ENCODE measurements around the gene IL6ST. TPM values are rescaled to one million over a fixed set of nuclear protein-coding genes. Genes with fewer than 3 reads are reported as not detected.
"Not testable (repeated sequence)": the region's sequence is repeated elsewhere in the genome, so short reads cannot be mapped to it uniquely, and the experiment has no call there.

Gene IL6ST
- total RNA-seq (100 to 1,000 TPM; 113 to 330 (median 129) TPM), total RNA-seq (175 to 801 (median 448) reads per million in 29 experiments)
- 129 TPM for total RNA-seq (2013)

DNA sequence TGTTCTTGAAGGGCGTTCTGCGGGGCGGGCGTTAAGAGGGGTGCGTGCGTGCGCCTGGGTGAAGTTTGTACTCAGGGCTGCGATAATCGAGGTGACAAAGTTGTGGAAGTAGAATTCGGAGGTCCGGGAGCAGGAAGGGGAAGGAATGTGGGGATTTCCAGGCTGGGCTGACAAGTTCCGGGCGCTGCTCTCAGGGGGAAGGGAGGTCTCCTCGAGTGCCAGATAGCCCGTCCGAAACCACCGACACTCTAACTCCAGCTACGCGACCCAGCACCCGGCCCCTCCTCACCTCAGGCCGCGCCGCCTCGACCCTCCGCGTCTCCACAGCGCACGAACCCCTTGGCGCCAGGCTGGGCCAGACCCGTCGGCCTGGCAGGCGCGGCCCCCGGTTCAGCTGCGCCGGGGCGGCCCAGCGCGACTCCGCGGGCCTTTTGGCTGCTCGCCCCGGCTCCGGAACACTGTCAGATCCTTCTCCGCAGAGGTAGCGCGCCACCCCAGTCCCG, at the start of gene IL6ST:
TSS of gene IL6ST (minus strand) at position 469 of the 503 bp plus-strand sequence. CDS start 18,685 bp downstream, outside the sequence.
- no peaks in the 10 kb centered on the region for H3K27me3 Mint-ChIP-seq
- DNase-seq (peak in 31 of 35 experiments; percentile 19 to 75 (median 37)), ATAC-seq (replicated peaks in 1 of 4) (peak; percentile 34 to 41 (median 38))
- H3K27ac Mint-ChIP-seq = peak within 1 kb of the TSS; percentile 97 to 100
- H3K9me3 ChIP-seq = no peaks in the 10 kb centered on the region
- H3K27me3 ChIP-seq (replicated peaks in 1 of 2; ENCODE audit: control insufficient read depth in 2 of 2, extremely low read depth in 1 of 2, insufficient read depth in 2 of 2, low read length in 1 of 2) = no peaks in the 10 kb centered on the region
- peak within 1 kb of the TSS; percentile 88 to 99 for H3K4me3 ChIP-seq (ENCODE audit: control insufficient read depth in 1 of 2, extremely low read depth in 1 of 2, low read length in 1 of 2)
- no peaks in the 10 kb centered on the region for H3K9me3 Mint-ChIP-seq
- H3K27ac ChIP-seq (ENCODE audit: low read length) = peak within 1 kb of the TSS; percentile 88
- H3K36me3 ChIP-seq (ENCODE audit: control insufficient read depth in 2 of 2, extremely low read depth in 1 of 2, insufficient read depth in 1 of 2, low read length in 1 of 2) = no peaks in the 10 kb centered on the region
- POLR2A ChIA-PET = interaction anchor here (0.6 to 1.9 kb wide), 6 partner anchors 18 to 1196 kb away, joined by 3 to 9 read pairs (median 8); no protein-coding TSS in a partner anchor
- H3K4me1 ChIP-seq (ENCODE audit: control insufficient read depth in 1 of 2, extremely low read depth in 1 of 2, insufficient read depth in 2 of 2, low read length in 2 of 2) = peaks cover 16 to 34% of the 10 kb centered on the region in 2 experiments
- H3K4me3 Mint-ChIP-seq = peak within 1 kb of the TSS; percentile 93 to 99 (median 95)
- WGBS (ENCODE audit: insufficient coverage) = 0% methylated on average over 34 of the region's 48 CpGs
- H3K36me3 Mint-ChIP-seq = peaks cover 11% of the 10 kb centered on the region
- peaks cover 55 to 63% (median 59%) of the 10 kb centered on the region in 3 donors for H3K4me1 Mint-ChIP-seq
- CTCF ChIA-PET = interaction anchor here in 1 of 2 donors (0.9 kb wide), 1 partner anchor 12 kb away, joined by 3 read pairs; no protein-coding TSS in a partner anchor

DNA sequence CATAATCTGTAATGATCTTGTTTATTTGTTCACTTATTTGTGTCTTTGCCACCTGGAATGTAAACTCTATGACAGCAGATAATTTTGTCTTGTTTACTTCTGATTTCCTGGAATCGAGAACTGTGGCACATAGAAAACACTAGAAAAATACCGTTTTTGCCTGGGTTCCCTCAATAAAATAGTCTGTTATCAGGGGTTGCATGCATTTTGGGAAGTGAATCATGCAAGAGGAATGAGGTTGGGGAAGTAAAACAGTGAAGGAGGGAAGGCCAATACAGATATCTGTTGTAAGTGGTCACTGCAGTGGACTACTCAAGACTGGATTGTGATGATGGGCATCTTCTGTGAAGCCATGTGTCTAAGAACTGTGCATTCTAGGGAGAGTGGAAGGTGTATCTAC, 45.2 kb upstream of the IL6ST start:
- H3K27me3 Mint-ChIP-seq = no peaks in the 10 kb centered on the region
- H3K4me3 Mint-ChIP-seq = no peak overlapping the region
- no peak for DNase-seq
- H3K36me3 ChIP-seq (ENCODE audit: control insufficient read depth in 2 of 2, extremely low read depth in 1 of 2, insufficient read depth in 1 of 2, low read length in 1 of 2) = no peaks in the 10 kb centered on the region
- ATAC-seq (replicated peaks in 1 of 4) = no peak
- no peak overlapping the region for H3K27ac Mint-ChIP-seq
- POLR2A ChIA-PET = no interaction called here
- peaks cover 5 to 6% of the 10 kb centered on the region in 2 experiments for H3K4me1 ChIP-seq (ENCODE audit: control insufficient read depth in 1 of 2, extremely low read depth in 1 of 2, insufficient read depth in 2 of 2, low read length in 2 of 2)
- H3K9me3 Mint-ChIP-seq = no peaks in the 10 kb centered on the region
- H3K4me3 ChIP-seq (ENCODE audit: control insufficient read depth in 1 of 2, extremely low read depth in 1 of 2, low read length in 1 of 2) = no peak overlapping the region
- H3K36me3 Mint-ChIP-seq = no peaks in the 10 kb centered on the region
- CTCF ChIA-PET = no interaction called here
- WGBS (ENCODE audit: insufficient coverage) = 82% methylated on average over 2 of the region's 2 CpGs
- no peaks in the 10 kb centered on the region for H3K27me3 ChIP-seq (replicated peaks in 1 of 2; ENCODE audit: control insufficient read depth in 2 of 2, extremely low read depth in 1 of 2, insufficient read depth in 2 of 2, low read length in 1 of 2)
- H3K4me1 Mint-ChIP-seq = peaks cover 25 to 52% (median 36%) of the 10 kb centered on the region in 3 donors
- H3K27ac ChIP-seq (ENCODE audit: low read length) = no peak overlapping the region
- H3K9me3 ChIP-seq = no peaks in the 10 kb centered on the region

DNA sequence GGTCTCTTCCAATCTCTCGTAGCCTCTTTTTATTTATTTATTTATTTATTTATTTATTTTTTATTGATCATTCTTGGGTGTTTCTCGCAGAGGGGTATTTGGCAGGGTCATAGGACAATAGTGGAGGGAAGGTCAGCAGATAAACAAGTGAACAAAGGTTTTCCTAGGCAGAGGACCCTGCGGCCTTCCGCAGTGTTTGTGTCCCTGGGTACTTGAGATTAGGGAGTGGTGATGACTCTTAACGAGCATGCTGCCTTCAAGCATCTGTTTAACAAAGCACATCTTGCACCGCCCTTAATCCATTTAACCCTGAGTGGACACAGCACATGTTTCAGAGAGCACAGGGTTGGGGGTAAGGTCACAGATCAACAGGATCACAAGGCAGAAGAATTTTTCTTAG, 43.4 kb upstream of the IL6ST start:
- H3K36me3 ChIP-seq (ENCODE audit: control insufficient read depth in 2 of 2, extremely low read depth in 1 of 2, insufficient read depth in 1 of 2, low read length in 1 of 2); H3K27ac Mint-ChIP-seq; H3K27me3 Mint-ChIP-seq; H3K9me3 ChIP-seq; H3K4me3 ChIP-seq (ENCODE audit: control insufficient read depth in 1 of 2, extremely low read depth in 1 of 2, low read length in 1 of 2); H3K27ac ChIP-seq (ENCODE audit: low read length); H3K9me3 Mint-ChIP-seq; POLR2A ChIA-PET; H3K4me1 ChIP-seq (ENCODE audit: control insufficient read depth in 1 of 2, extremely low read depth in 1 of 2, insufficient read depth in 2 of 2, low read length in 2 of 2); DNase-seq; CTCF ChIA-PET; ATAC-seq (replicated peaks in 1 of 4); H3K27me3 ChIP-seq (replicated peaks in 1 of 2; ENCODE audit: control insufficient read depth in 2 of 2, extremely low read depth in 1 of 2, insufficient read depth in 2 of 2, low read length in 1 of 2); H3K36me3 Mint-ChIP-seq: not testable (repeated sequence)
- no CpG with 5 or more reads among the region's 6 CpGs for WGBS (ENCODE audit: insufficient coverage)
- Mint-ChIP-seq H3K4me3 (peak overlapping the region in 1 of 3 donors; percentile 47), H3K4me1 (peaks cover 11 to 34% (median 23%) of the 10 kb centered on the region in 3 donors)

DNA sequence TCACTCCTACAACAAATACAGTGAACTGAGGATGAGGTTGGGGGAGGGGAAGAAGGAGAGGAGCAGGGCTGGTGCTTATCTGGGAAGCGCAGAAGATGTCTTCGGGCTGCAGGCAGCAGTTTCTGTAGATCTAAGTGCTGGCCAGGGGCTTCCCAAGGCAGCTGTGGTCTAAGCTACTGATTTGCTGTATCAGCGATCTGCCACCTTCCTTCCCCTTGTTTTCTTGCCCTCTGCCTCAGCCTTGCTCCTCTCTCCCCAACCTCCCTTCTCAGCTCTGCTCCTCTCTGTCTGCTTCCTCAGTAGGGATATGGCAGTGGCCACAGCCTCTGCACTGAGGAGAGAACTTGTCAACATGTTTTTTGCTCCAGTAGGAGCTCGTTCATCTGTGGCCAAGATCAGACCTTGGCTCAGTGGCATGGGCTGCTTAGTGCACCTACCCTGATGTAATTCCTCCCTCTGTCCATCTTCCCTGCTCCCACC, 42.8 kb upstream of the IL6ST start:
- Histone ChIP-seq H3K27me3 (replicated peaks in 1 of 2; ENCODE audit: control insufficient read depth in 2 of 2, extremely low read depth in 1 of 2, insufficient read depth in 2 of 2, low read length in 1 of 2) (no peaks in the 10 kb centered on the region), H3K27ac (ENCODE audit: low read length) (no peak overlapping the region), H3K9me3 (no peaks in the 10 kb centered on the region), H3K4me3 (ENCODE audit: control insufficient read depth in 1 of 2, extremely low read depth in 1 of 2, low read length in 1 of 2) (no peak overlapping the region), H3K36me3 (ENCODE audit: control insufficient read depth in 2 of 2, extremely low read depth in 1 of 2, insufficient read depth in 1 of 2, low read length in 1 of 2) (no peaks in the 10 kb centered on the region), H3K4me1 (ENCODE audit: control insufficient read depth in 1 of 2, extremely low read depth in 1 of 2, insufficient read depth in 2 of 2, low read length in 2 of 2) (peaks cover 5 to 6% of the 10 kb centered on the region in 2 experiments)
- Mint-ChIP-seq H3K4me3 (peak overlapping the region in 1 of 3 donors; percentile 47), H3K27ac (peak overlapping the region in 1 of 2 donors; percentile 46), H3K36me3 (no peaks in the 10 kb centered on the region), H3K4me1 (peaks cover 10 to 28% (median 17%) of the 10 kb centered on the region in 3 donors), H3K9me3 (no peaks in the 10 kb centered on the region), H3K27me3 (no peaks in the 10 kb centered on the region)
- WGBS (ENCODE audit: insufficient coverage) = 54% methylated on average over 4 of the region's 4 CpGs
- no peak for DNase-seq
- ChIA-PET CTCF (no interaction called here), POLR2A (interaction anchor here (0.6 to 0.7 kb wide), 2 partner anchors 28 to 32 kb away, joined by 3 read pairs; no protein-coding TSS in a partner anchor)
- ATAC-seq (replicated peaks in 1 of 4) = no peak

DNA sequence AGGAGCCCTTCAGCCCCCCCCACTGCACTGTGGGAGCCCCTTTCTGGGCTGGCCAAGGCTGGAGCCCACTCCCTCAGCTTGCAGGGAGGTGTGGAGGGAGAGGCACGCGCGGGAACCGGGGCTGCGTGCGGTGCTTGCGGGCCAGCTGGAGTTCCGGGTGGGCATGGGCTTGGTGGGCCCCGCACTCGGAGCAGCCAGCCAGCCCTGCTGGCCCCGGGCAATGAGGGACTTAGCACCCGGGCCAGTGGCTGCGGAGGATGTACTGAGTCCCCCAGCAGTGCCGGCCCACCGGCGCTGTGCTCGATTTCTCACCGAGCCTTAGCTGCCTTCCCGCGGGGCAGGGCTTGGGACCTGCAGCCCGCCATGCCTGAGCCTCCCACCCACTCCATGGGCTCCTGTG, 40.6 kb upstream of the IL6ST start:
- H3K27me3 ChIP-seq (replicated peaks in 1 of 2; ENCODE audit: control insufficient read depth in 2 of 2, extremely low read depth in 1 of 2, insufficient read depth in 2 of 2, low read length in 1 of 2); H3K27ac Mint-ChIP-seq; H3K9me3 ChIP-seq; H3K4me3 ChIP-seq (ENCODE audit: control insufficient read depth in 1 of 2, extremely low read depth in 1 of 2, low read length in 1 of 2); H3K36me3 Mint-ChIP-seq; H3K27me3 Mint-ChIP-seq; H3K4me3 Mint-ChIP-seq; H3K27ac ChIP-seq (ENCODE audit: low read length); DNase-seq; H3K4me1 ChIP-seq (ENCODE audit: control insufficient read depth in 1 of 2, extremely low read depth in 1 of 2, insufficient read depth in 2 of 2, low read length in 2 of 2); H3K36me3 ChIP-seq (ENCODE audit: control insufficient read depth in 2 of 2, extremely low read depth in 1 of 2, insufficient read depth in 1 of 2, low read length in 1 of 2); CTCF ChIA-PET; ATAC-seq (replicated peaks in 1 of 4); H3K9me3 Mint-ChIP-seq: not testable (repeated sequence)
- 91% methylated on average over 4 of the region's 21 CpGs for WGBS (ENCODE audit: insufficient coverage)
- peaks cover 12 to 20% (median 19%) of the 10 kb centered on the region in 3 donors for H3K4me1 Mint-ChIP-seq
- POLR2A ChIA-PET = interaction anchor here in 1 of 2 donors (0.7 kb wide), 1 partner anchor 15 kb away, joined by 3 read pairs; no protein-coding TSS in a partner anchor

DNA sequence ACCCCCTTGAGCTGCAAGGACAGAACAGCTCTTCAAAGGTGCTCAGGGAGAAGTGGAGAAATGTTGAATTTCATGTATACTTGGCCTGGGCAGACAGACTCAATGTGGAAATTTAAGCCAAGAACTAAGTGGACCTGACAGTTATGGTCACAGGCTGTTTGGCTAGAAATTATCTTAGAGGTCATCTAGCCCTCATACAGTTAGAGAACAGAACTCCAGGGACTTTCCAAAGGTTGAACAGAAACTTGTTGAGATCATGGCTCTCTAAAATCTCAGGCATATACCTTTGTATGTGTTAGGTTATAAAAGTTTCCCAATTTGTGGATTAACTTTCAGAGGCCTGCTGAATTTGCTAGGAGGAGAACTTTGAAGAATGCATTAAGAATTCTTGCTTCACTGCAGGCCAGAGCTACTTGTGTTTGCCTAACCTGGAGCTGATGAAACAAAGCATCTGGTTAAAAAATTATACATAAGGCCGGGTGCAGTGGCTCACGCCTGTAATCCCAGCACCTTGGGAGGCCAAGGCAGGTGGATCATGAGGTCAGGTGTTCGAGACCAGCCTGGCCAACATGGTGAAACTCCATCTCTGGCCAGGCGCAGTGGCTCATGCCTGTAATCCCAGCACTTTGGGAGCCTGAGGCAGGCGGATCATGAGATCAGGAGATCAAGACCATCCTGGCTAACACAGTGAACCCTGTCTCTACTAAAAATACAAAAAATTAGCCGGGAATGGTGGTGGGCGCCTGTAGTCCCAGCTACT, 35.3 kb upstream of the IL6ST start:
- ATAC-seq (replicated peaks in 1 of 4); H3K4me3 Mint-ChIP-seq; H3K36me3 ChIP-seq (ENCODE audit: control insufficient read depth in 2 of 2, extremely low read depth in 1 of 2, insufficient read depth in 1 of 2, low read length in 1 of 2); H3K9me3 ChIP-seq; H3K27me3 ChIP-seq (replicated peaks in 1 of 2; ENCODE audit: control insufficient read depth in 2 of 2, extremely low read depth in 1 of 2, insufficient read depth in 2 of 2, low read length in 1 of 2); H3K4me1 ChIP-seq (ENCODE audit: control insufficient read depth in 1 of 2, extremely low read depth in 1 of 2, insufficient read depth in 2 of 2, low read length in 2 of 2); H3K27ac ChIP-seq (ENCODE audit: low read length); DNase-seq; H3K27me3 Mint-ChIP-seq; POLR2A ChIA-PET; H3K9me3 Mint-ChIP-seq; H3K36me3 Mint-ChIP-seq; H3K27ac Mint-ChIP-seq; H3K4me3 ChIP-seq (ENCODE audit: control insufficient read depth in 1 of 2, extremely low read depth in 1 of 2, low read length in 1 of 2); H3K4me1 Mint-ChIP-seq: not testable (repeated sequence)
- CTCF ChIA-PET = interaction anchor here in 1 of 2 donors (0.6 kb wide), 1 partner anchor 1089 kb away, joined by 4 read pairs; no protein-coding TSS in a partner anchor
- 88% methylated on average over 5 of the region's 7 CpGs for WGBS (ENCODE audit: insufficient coverage)

All from T-cell (primary cell).